T-cell (primary cell): ENCODE measurements around the gene POLE4. TPM values are rescaled to one million over a fixed set of nuclear protein-coding genes. Genes with fewer than 3 reads are reported as not detected.

Source experiments
- ATAC-seq, 4 experiments: fragments of 200-7000 bp in 3 of 4; fragments of 150-1000 bp in 1 of 4; cut with Tn5 transposase; replicated peaks in 1 of 4; 1 replicate in 3 of 4; 2 replicates in 1 of 4; pipeline ENCODE4 v1.10.0; 2021; ENCODE audit warnings: moderate library complexity in 3 of 4, mild to moderate bottlenecking in 2 of 4, moderate number of reproducible peaks in 1 of 4
- CTCF ChIA-PET, 2 donors: fragments of 300-600 bp; sonication (Branson Sonifier 250); formaldehyde crosslinking; loops; one replicate each; lab custom pipeline; 2022; ENCODE audit warnings: antibody characterized with exemption in 2 of 2; lab: Charles Lee
- POLR2A ChIA-PET, 2 donors: fragments of 300-600 bp; sonication (Branson Sonifier 250); formaldehyde crosslinking; loops; one replicate each; lab custom pipeline; 2022; ENCODE audit warnings: antibody characterized with exemption in 2 of 2; lab: Charles Lee
- DNase-seq, 35 experiments: peaks; one replicate each; pipeline versions ENCODE4 v3.0.0 to v3.0.0-alpha.2; 2013 to 2023
- H3K27ac ChIP-seq: one replicate; pipeline ENCODE4 v1.5.1; 2013; ENCODE audit warnings: low read length
- H3K27me3 ChIP-seq, 2 experiments: replicated peaks in 1 of 2; 1 replicate in 1 of 2; 2 replicates in 1 of 2; pipeline versions ENCODE4 v1.6.1 to v1.7.0; 2013; ENCODE audit warnings: low read length in 1 of 2, mixed read lengths in 1 of 2; ENCODE audit not compliant: control insufficient read depth in 2 of 2, insufficient read depth in 2 of 2; ENCODE audit errors: extremely low read depth in 1 of 2
- H3K36me3 ChIP-seq, 2 donors: 1 replicate in 1 of 2; 2 replicates in 1 of 2; pipeline versions ENCODE4 v1.6.1 to v1.7.0; 2013; ENCODE audit warnings: low read length in 1 of 2; ENCODE audit not compliant: control insufficient read depth in 2 of 2, insufficient read depth in 1 of 2; ENCODE audit errors: extremely low read depth in 1 of 2
- H3K4me1 ChIP-seq, 2 experiments: 1 replicate in 1 of 2; 2 replicates in 1 of 2; pipeline versions ENCODE4 v1.6.1 to v1.7.0; 2013; ENCODE audit warnings: low read length in 2 of 2, mixed read lengths in 1 of 2; ENCODE audit not compliant: insufficient read depth in 2 of 2, control insufficient read depth in 1 of 2; ENCODE audit errors: extremely low read depth in 1 of 2
- H3K4me3 ChIP-seq, 2 donors: 1 replicate in 1 of 2; 2 replicates in 1 of 2; pipeline versions ENCODE4 v1.5.1 to v1.7.0; 2013; ENCODE audit warnings: mild to moderate bottlenecking in 2 of 2, low read length in 1 of 2, moderate library complexity in 1 of 2; ENCODE audit not compliant: control insufficient read depth in 1 of 2; ENCODE audit errors: extremely low read depth in 1 of 2
- H3K9me3 ChIP-seq: 2 replicates; pipeline ENCODE4 v1.7.0; 2013
- H3K27ac Mint-ChIP-seq, 2 donors: one replicate each; pipeline ENCODE4 v1.8.0; 2020 to 2021; ENCODE audit warnings: mild to moderate bottlenecking in 2 of 2, mixed read lengths in 2 of 2
- H3K27me3 Mint-ChIP-seq, 2 donors: one replicate each; pipeline ENCODE4 v1.8.0; 2021 to 2022; ENCODE audit warnings: mixed read lengths in 2 of 2
- H3K36me3 Mint-ChIP-seq: one replicate; pipeline ENCODE4 v1.8.0; 2021; ENCODE audit warnings: mixed read lengths
- H3K4me1 Mint-ChIP-seq, 3 donors: one replicate each; pipeline ENCODE4 v1.8.0; 2020 to 2022; ENCODE audit warnings: mixed read lengths in 3 of 3, mild to moderate bottlenecking in 1 of 3
- H3K4me3 Mint-ChIP-seq, 3 donors: one replicate each; pipeline ENCODE4 v1.8.0; 2020 to 2022; ENCODE audit warnings: mild to moderate bottlenecking in 3 of 3, mixed read lengths in 3 of 3, moderate library complexity in 3 of 3
- H3K9me3 Mint-ChIP-seq, 3 donors: one replicate each; pipeline ENCODE4 v1.8.0; 2020 to 2022; ENCODE audit warnings: mixed read lengths in 3 of 3
- WGBS: methylation state at CpG from one replicate; pipeline ENCODE4 v1.1.5; 2013; ENCODE audit warnings: missing lambda C conversion rate; ENCODE audit not compliant: insufficient coverage; 5-methylcytosine and 5-hydroxymethylcytosine counted together
- total RNA-seq, 35 experiments: library from RNA in 6 of 35; stranded (reverse) in 6 of 35; fragments of 120-200 nt in 1 of 35; gene quantifications; one replicate each; pipeline versions ENCODE4 v1.2.1 to v1.2.4 and lab custom pipeline; 2013 to 2026

The POLE4 gene
- total RNA-seq, 5 donors from 2014 or later (not counting 1 experiment from before 2014, with no cell fraction given) = 41.0 to 51.9 (median 47.6) TPM

- CTCF ChIA-PET = no interaction called here
- no peaks in the 10 kb centered on the region for H3K4me1 Mint-ChIP-seq
These were observed 33.1 kb upstream of the POLE4 start for GRCh38 chr2:74925361-74925786.

DNA sequence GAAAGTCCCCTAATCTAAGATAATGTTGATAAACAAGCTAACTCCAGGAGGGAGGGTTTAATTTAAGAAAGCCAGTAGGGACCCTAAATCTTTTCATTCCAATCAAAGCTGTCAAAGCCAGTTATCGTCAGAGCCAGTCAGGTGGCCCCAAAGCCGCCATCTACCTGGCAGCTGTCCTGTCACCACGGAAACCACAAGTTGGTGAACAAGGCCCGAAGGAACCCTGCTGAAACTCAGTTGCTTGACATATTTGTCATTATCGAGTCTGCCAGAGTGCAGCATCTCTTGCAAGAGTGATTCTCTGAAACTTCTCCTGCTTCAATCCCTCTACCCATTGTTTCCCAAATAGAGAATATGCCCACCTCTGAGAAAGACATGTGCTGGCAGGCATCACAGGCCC, 30.8 kb upstream of the POLE4 start:
- WGBS = 25% methylated on average over 2 of the region's 5 CpGs
- H3K27me3 Mint-ChIP-seq = peaks cover 0 to 15% of the 10 kb centered on the region in 2 donors
- no peaks in the 10 kb centered on the region for H3K36me3 Mint-ChIP-seq

More at GRCh38 chr2:74925361-74925786, 33.1 kb upstream of the POLE4 start:
- H3K36me3 Mint-ChIP-seq = no peaks in the 10 kb centered on the region
- Histone ChIP-seq H3K4me3 (no peak overlapping the region), H3K36me3 (no peaks in the 10 kb centered on the region), H3K4me1 (no peaks in the 10 kb centered on the region), H3K27me3 (peaks cover 0 to under 1% of the 10 kb centered on the region in 2 experiments), H3K9me3 (no peaks in the 10 kb centered on the region), H3K27ac (no peak overlapping the region)
- H3K27ac Mint-ChIP-seq = no peak overlapping the region
- H3K4me3 Mint-ChIP-seq = no peak overlapping the region
- ATAC-seq (no peak), DNase-seq (no peak)
- H3K27me3 Mint-ChIP-seq = peaks cover 0 to 11% of the 10 kb centered on the region in 2 donors
- peaks cover 0 to 5% (median 0%) of the 10 kb centered on the region in 3 donors for H3K9me3 Mint-ChIP-seq
- POLR2A ChIA-PET = interaction anchor here in 1 of 2 donors (0.6 kb wide), 1 partner anchor 32 kb away, joined by 3 read pairs; no protein-coding TSS in a partner anchor
- 100% methylated on average over 1 of the region's 2 CpGs for WGBS

GRCh38 chr2:74930811-74931486, 27.5 kb upstream of the POLE4 start:
- H3K9me3 Mint-ChIP-seq = peaks cover 0 to 5% (median 0%) of the 10 kb centered on the region in 3 donors
- H3K27ac ChIP-seq = no peak overlapping the region
- 60% methylated on average over 3 of the region's 8 CpGs for WGBS
- H3K4me1 Mint-ChIP-seq = no peaks in the 10 kb centered on the region
- no peak overlapping the region for H3K4me3 ChIP-seq
- DNase-seq (no peak), ATAC-seq (no peak)
- no peaks in the 10 kb centered on the region for H3K27me3 ChIP-seq
- CTCF ChIA-PET = no interaction called here
- no peak overlapping the region for H3K4me3 Mint-ChIP-seq
- no peaks in the 10 kb centered on the region for H3K36me3 ChIP-seq
- peaks cover 0 to 29% of the 10 kb centered on the region in 2 donors for H3K27me3 Mint-ChIP-seq
- H3K27ac Mint-ChIP-seq = no peak overlapping the region
- H3K4me1 ChIP-seq = no peaks in the 10 kb centered on the region
- POLR2A ChIA-PET = no interaction called here
- no peaks in the 10 kb centered on the region for H3K9me3 ChIP-seq
- H3K36me3 Mint-ChIP-seq = no peaks in the 10 kb centered on the region

More for the DNA sequence above, 30.8 kb upstream of the POLE4 start:
- Histone ChIP-seq H3K4me3 (no peak overlapping the region), H3K27ac (no peak overlapping the region), H3K27me3 (no peaks in the 10 kb centered on the region), H3K36me3 (no peaks in the 10 kb centered on the region), H3K9me3 (no peaks in the 10 kb centered on the region), H3K4me1 (no peaks in the 10 kb centered on the region)
- Mint-ChIP-seq H3K4me1 (no peaks in the 10 kb centered on the region), H3K4me3 (no peak overlapping the region), H3K27ac (no peak overlapping the region), H3K9me3 (peaks cover 0 to 5% (median 0%) of the 10 kb centered on the region in 3 donors)
- DNase-seq (no peak), ATAC-seq (no peak)
- CTCF ChIA-PET = no interaction called here
- POLR2A ChIA-PET = no interaction called here

- no peak overlapping the region for H3K4me3 ChIP-seq
- Mint-ChIP-seq H3K9me3 (peaks cover 0 to 5% (median 0%) of the 10 kb centered on the region in 3 donors), H3K27ac (no peak overlapping the region), H3K4me1 (no peaks in the 10 kb centered on the region), H3K27me3 (peaks cover 0 to 31% of the 10 kb centered on the region in 2 donors), H3K4me3 (no peak overlapping the region), H3K36me3 (no peaks in the 10 kb centered on the region)
- H3K36me3 ChIP-seq = no peaks in the 10 kb centered on the region
- DNase-seq (no peak), ATAC-seq (no peak)
- ChIA-PET POLR2A (interaction anchor here in 1 of 2 donors (0.5 kb wide), 1 partner anchor 32 kb away, joined by 3 read pairs; no protein-coding TSS in a partner anchor), CTCF (interaction anchor here in 1 of 2 donors (0.6 kb wide), 1 partner anchor 57 kb away, joined by 3 read pairs; no protein-coding TSS in a partner anchor)
- H3K4me1 ChIP-seq = no peaks in the 10 kb centered on the region
- H3K27me3 ChIP-seq = no peaks in the 10 kb centered on the region
- 40% methylated on average over 2 of the region's 2 CpGs for WGBS
- no peaks in the 10 kb centered on the region for H3K9me3 ChIP-seq
- H3K27ac ChIP-seq = no peak overlapping the region
These were observed 26.5 kb upstream of the POLE4 start for GRCh38 chr2:74931940-74932339.

GRCh38 chr2:74935975-74936391, 22.5 kb upstream of the POLE4 start:
- POLR2A ChIA-PET = no interaction called here
- H3K4me3 Mint-ChIP-seq = no peak overlapping the region
- no peaks in the 10 kb centered on the region for H3K27me3 ChIP-seq
- H3K36me3 ChIP-seq = no peaks in the 10 kb centered on the region
- CTCF ChIA-PET = no interaction called here
- H3K27me3 Mint-ChIP-seq = peaks cover 0 to 29% of the 10 kb centered on the region in 2 donors
- H3K27ac Mint-ChIP-seq = no peak overlapping the region
- H3K9me3 ChIP-seq = no peaks in the 10 kb centered on the region
- no peak overlapping the region for H3K27ac ChIP-seq
- WGBS = 90% methylated on average over 3 of the region's 4 CpGs
- no peak for DNase-seq
- H3K4me1 Mint-ChIP-seq = no peaks in the 10 kb centered on the region
- H3K4me1 ChIP-seq = no peaks in the 10 kb centered on the region
- H3K9me3 Mint-ChIP-seq = no peaks in the 10 kb centered on the region
- no peak for ATAC-seq
- no peaks in the 10 kb centered on the region for H3K36me3 Mint-ChIP-seq
- H3K4me3 ChIP-seq = no peak overlapping the region

- no peaks in the 10 kb centered on the region for H3K4me1 Mint-ChIP-seq
- 87% methylated on average over 3 of the region's 6 CpGs for WGBS
- no peak for DNase-seq
- ChIA-PET POLR2A (no interaction called here), CTCF (interaction anchor here in 1 of 2 donors (0.5 kb wide), 1 partner anchor 57 kb away, joined by 4 read pairs; no protein-coding TSS in a partner anchor)
- H3K4me3 ChIP-seq = no peak overlapping the region
- H3K9me3 Mint-ChIP-seq = no peaks in the 10 kb centered on the region
- H3K36me3 Mint-ChIP-seq = no peaks in the 10 kb centered on the region
- no peak for ATAC-seq
- H3K9me3 ChIP-seq = no peaks in the 10 kb centered on the region
- H3K27me3 Mint-ChIP-seq = peaks cover 0 to 24% of the 10 kb centered on the region in 2 donors
- H3K4me3 Mint-ChIP-seq = no peak overlapping the region
- no peaks in the 10 kb centered on the region for H3K36me3 ChIP-seq
- H3K27me3 ChIP-seq = no peaks in the 10 kb centered on the region
- no peak overlapping the region for H3K27ac Mint-ChIP-seq
- H3K27ac ChIP-seq = no peak overlapping the region
- no peaks in the 10 kb centered on the region for H3K4me1 ChIP-seq
These were observed 21.1 kb upstream of the POLE4 start for GRCh38 chr2:74937221-74937880.
